Natural killer cell (primary cell): ENCODE measurements around the gene SIAH2. TPM values are rescaled to one million over a fixed set of nuclear protein-coding genes. Genes with fewer than 3 reads are reported as not detected.
A peak's percentile ranks its signal among the peaks of the same experiment; 100 is the strongest.

Experiments used
- ATAC-seq, 3 donors: fragments of 150-1000 bp in 2 of 3; fragments of 200-7000 bp in 1 of 3; cut with Tn5 transposase; 1 replicate in 1 of 3; 2 replicates in 2 of 3; pipeline ENCODE4 v1.10.0; 2021; ENCODE audit warnings: mild to moderate bottlenecking in 2 of 3, moderate library complexity in 2 of 3
- DNase-seq, 2 donors: peaks; one replicate each; pipeline versions ENCODE4 v3.0.0 to v3.0.0-alpha.2; 2013 to 2021; ENCODE audit warnings: mixed read lengths in 1 of 2
- H3K27ac ChIP-seq: one replicate; pipeline ENCODE4 v1.5.1; 2013; ENCODE audit warnings: mild to moderate bottlenecking, low read length
- H3K27me3 ChIP-seq: one replicate; pipeline ENCODE4 v1.6.1; 2013; ENCODE audit warnings: low read length; ENCODE audit not compliant: control insufficient read depth, insufficient read depth
- H3K36me3 ChIP-seq: one replicate; pipeline ENCODE4 v1.6.1; 2013; ENCODE audit warnings: low read length; ENCODE audit not compliant: control insufficient read depth, insufficient read depth
- H3K4me1 ChIP-seq: one replicate; pipeline ENCODE4 v1.6.1; 2013; ENCODE audit warnings: low read length; ENCODE audit not compliant: control insufficient read depth, insufficient read depth
- H3K4me3 ChIP-seq: one replicate; pipeline ENCODE4 v1.5.1; 2013; ENCODE audit warnings: low read length
- H3K9me3 ChIP-seq: one replicate; pipeline ENCODE4 v1.6.1; 2013; ENCODE audit warnings: low read length; ENCODE audit not compliant: control insufficient read depth, insufficient read depth
- H3K27ac Mint-ChIP-seq, 2 donors: one replicate each; pipeline ENCODE4 v1.8.0; 2022; ENCODE audit warnings: mild to moderate bottlenecking in 2 of 2, mixed read lengths in 2 of 2, moderate library complexity in 1 of 2
- H3K27me3 Mint-ChIP-seq, 2 donors: one replicate each; pipeline ENCODE4 v1.8.0; 2022; ENCODE audit warnings: low read depth in 2 of 2, mixed read lengths in 2 of 2
- H3K36me3 Mint-ChIP-seq: one replicate; pipeline ENCODE4 v1.8.0; 2022; ENCODE audit warnings: mixed read lengths
- H3K4me1 Mint-ChIP-seq, 2 donors: one replicate each; pipeline ENCODE4 v1.8.0; 2022; ENCODE audit warnings: mixed read lengths in 2 of 2
- H3K4me3 Mint-ChIP-seq: one replicate; pipeline ENCODE4 v1.8.0; 2022; ENCODE audit warnings: mild to moderate bottlenecking, moderate library complexity, mixed read lengths
- H3K9me3 Mint-ChIP-seq, 2 donors: one replicate each; pipeline ENCODE4 v1.8.0; 2022; ENCODE audit warnings: mixed read lengths in 2 of 2
- CTCF ChIP-seq: fragments of 200-600 bp; IDR thresholded peaks from one replicate; pipeline ENCODE4 v1.8.0; 2022; ENCODE audit warnings: antibody characterized with exemption
- WGBS: methylation state at CpG from one replicate; pipeline ENCODE4 v1.1.7; 2013; ENCODE audit warnings: missing lambda C conversion rate; ENCODE audit not compliant: insufficient coverage; 5-methylcytosine and 5-hydroxymethylcytosine counted together
- intact Hi-C: fragments of 100-400 bp; cut with micrococcal nuclease; formaldehyde crosslinking; loops from one replicate; pipeline ENCODE4 v1.14.2; 2022
- total RNA-seq, 4 donors: library from RNA; stranded (reverse); fragments of 120-200 nt in 1 of 4; gene quantifications; one replicate each; pipeline versions ENCODE4 v1.2.3 to v1.2.4, GENCODE V29; 2013 to 2022

Gene SIAH2
- total RNA-seq, 3 donors from 2014 or later (not counting 1 experiment from before 2014, with no cell fraction given), result 22.7 to 25.7 (median 23.8) TPM

- Histone ChIP-seq H3K27me3 (no peaks in the 10 kb centered on the region), H3K36me3 (peaks cover 16% of the 10 kb centered on the region), H3K4me1 (peaks cover 15% of the 10 kb centered on the region), H3K9me3 (no peaks in the 10 kb centered on the region), H3K27ac (no peak overlapping the region), H3K4me3 (no peak overlapping the region)
- Mint-ChIP-seq H3K36me3 (no peaks in the 10 kb centered on the region), H3K4me3 (no peak overlapping the region), H3K27me3 (no peaks in the 10 kb centered on the region), H3K27ac (peak overlapping the region; percentile 9 to 58), H3K9me3 (no peaks in the 10 kb centered on the region), H3K4me1 (peaks cover 42 to 51% of the 10 kb centered on the region in 2 donors)
- no peak for ATAC-seq
- WGBS, result 98% methylated on average over 4 of the region's 4 CpGs
- intact Hi-C loops, result no loop called here
- no peak for DNase-seq
- no peak for TF ChIP-seq CTCF
Measured at GRCh38 chr3:150742679-150743078, 20.3 kb downstream of the SIAH2 start.

- peak overlapping the region; percentile 9 to 58 for H3K27ac Mint-ChIP-seq
- WGBS, result 96% methylated on average over 15 of the region's 15 CpGs
- no peak overlapping the region for H3K27ac ChIP-seq
Measured at GRCh38 chr3:150742141-150742523, 20.8 kb downstream of the SIAH2 start.

GRCh38 chr3:150741497-150742140 lies 21.4 kb downstream of the SIAH2 start:
- Mint-ChIP-seq H3K9me3 (no peaks in the 10 kb centered on the region), H3K27ac (no peak overlapping the region), H3K27me3 (no peaks in the 10 kb centered on the region), H3K4me1 (peaks cover 40 to 45% of the 10 kb centered on the region in 2 donors), H3K4me3 (no peak overlapping the region), H3K36me3 (no peaks in the 10 kb centered on the region)
- Histone ChIP-seq H3K4me3 (no peak overlapping the region), H3K4me1 (peaks cover 11% of the 10 kb centered on the region), H3K36me3 (peaks cover 16% of the 10 kb centered on the region), H3K27me3 (no peaks in the 10 kb centered on the region), H3K27ac (no peak overlapping the region), H3K9me3 (no peaks in the 10 kb centered on the region)
- WGBS, result 95% methylated on average over 5 of the region's 5 CpGs
- ATAC-seq, result no peak
- TF ChIP-seq CTCF, result no peak
- no peak for DNase-seq
- intact Hi-C loops, result no loop called here

More at GRCh38 chr3:150742141-150742523, 20.8 kb downstream of the SIAH2 start:
- Histone ChIP-seq H3K9me3 (no peaks in the 10 kb centered on the region), H3K36me3 (peaks cover 16% of the 10 kb centered on the region), H3K27me3 (no peaks in the 10 kb centered on the region), H3K4me1 (peaks cover 13% of the 10 kb centered on the region), H3K4me3 (no peak overlapping the region)
- intact Hi-C loops, result no loop called here
- Mint-ChIP-seq H3K4me1 (peaks cover 42 to 50% of the 10 kb centered on the region in 2 donors), H3K9me3 (no peaks in the 10 kb centered on the region), H3K36me3 (no peaks in the 10 kb centered on the region), H3K27me3 (no peaks in the 10 kb centered on the region), H3K4me3 (no peak overlapping the region)
- ATAC-seq, result no peak
- DNase-seq, result no peak
- TF ChIP-seq CTCF, result no peak
